ENCODE results near the gene TRAF1.

The TRAF1 gene

DNA sequence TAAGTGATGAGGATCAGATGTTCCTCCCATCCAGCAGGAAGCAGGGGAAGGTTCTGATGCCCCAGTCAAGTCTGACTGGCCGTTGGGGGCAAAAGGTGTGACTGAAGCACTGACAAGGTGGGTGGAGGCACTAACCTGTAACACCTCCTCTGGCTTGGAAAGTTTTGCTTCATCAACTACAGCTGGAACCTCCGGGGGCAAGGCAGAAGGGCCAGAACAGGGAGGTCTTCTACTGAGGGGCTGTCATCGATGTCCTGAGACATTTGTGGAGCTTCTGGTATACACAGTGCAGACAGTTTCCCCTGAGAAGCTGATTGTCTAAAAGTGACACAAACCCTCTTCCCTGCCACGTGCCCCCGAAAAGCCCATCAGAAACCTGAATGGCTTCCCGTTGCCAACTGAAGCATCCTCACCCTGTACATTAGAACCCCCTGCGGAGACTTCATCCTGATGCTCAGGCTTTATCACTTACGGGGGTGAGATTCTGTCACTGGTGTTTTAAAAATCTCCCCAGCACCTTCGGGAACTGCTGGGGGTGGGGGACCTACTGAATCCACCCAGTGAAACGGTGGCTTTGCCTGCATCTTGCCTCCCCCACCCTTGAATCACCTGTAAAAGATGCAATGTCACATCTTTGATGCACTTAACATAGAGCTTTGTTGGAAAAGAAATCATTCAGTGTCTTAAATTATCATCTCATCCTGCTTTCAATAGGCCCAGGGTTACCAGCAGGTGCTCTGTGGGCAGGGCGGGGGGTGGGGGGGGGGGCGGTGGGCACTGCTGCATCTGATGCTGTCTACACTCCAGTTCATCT, 24.6 kb downstream of the TRAF1 start:
- TF ChIP-seq, protein P1, sequence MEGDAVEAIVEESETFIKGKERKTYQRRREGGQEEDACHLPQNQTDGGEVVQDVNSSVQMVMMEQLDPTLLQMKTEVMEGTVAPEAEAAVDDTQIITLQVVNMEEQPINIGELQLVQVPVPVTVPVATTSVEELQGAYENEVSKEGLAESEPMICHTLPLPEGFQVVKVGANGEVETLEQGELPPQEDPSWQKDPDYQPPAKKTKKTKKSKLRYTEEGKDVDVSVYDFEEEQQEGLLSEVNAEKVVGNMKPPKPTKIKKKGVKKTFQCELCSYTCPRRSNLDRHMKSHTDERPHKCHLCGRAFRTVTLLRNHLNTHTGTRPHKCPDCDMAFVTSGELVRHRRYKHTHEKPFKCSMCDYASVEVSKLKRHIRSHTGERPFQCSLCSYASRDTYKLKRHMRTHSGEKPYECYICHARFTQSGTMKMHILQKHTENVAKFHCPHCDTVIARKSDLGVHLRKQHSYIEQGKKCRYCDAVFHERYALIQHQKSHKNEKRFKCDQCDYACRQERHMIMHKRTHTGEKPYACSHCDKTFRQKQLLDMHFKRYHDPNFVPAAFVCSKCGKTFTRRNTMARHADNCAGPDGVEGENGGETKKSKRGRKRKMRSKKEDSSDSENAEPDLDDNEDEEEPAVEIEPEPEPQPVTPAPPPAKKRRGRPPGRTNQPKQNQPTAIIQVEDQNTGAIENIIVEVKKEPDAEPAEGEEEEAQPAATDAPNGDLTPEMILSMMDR (IDR thresholded peaks at IDR 0.05; ENCODE audit: low read depth, low read length): no peak
- no peak overlapping the region for H3K4me3 ChIP-seq (replicated peaks in 1 of 2; ENCODE audit: low read depth in 2 of 2, low read length in 2 of 2)
- no peak for DNase-seq (ENCODE audit: low read depth in 2 of 2)

DNA sequence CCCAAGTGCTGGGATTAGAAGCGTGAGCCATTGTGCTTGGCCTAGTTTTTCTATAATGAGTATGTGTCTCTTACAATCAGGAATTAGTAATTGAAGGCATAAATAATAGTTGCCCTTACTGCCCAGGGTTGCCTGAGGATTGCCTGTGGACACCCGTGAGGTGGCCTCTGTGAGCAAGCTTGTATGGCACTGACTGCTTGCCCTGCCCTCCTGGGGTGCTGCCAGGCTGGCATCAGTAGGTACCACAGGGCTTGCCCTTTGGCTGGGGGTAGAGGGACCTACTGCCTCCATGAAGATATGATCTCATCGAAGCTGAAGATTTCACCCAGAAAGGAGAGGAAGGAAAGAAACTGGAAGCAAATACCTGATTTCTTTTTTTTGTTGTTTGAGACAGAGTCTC, 25.8 kb downstream of the TRAF1 start:
- TF ChIP-seq, protein P1 (IDR thresholded peaks at IDR 0.05; ENCODE audit: low read depth, low read length): no peak
- no peak for DNase-seq (ENCODE audit: low read depth in 2 of 2)

DNA sequence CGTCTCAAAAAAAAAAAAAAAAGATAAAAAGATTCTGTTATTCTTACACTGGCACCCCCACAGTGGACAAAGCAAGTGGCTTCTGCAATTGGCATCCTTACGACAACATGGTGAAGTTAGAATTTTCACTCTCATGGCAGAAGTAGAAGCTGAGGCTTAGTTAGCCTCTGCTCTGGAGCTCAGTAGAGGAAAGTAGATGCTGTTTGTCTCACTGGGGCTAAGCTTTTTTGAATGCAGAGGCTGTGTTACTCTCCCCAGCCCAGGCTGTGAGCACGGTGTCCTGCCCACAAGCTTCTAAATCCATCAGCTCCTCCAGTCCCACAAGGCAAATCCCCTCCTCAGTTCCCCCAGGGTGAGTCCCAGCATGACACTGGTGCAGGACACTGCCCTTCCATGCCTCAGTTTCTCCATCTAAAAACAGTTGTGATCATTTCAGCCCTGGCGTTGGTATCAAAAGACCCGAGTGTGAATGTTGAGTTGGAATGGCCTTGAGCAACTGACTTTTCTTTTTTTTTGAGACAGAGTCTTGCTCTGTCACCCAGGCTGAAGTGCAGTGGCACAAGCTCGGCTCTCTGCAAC, 27.0 kb downstream of the TRAF1 start:
- no peak for DNase-seq (ENCODE audit: low read depth in 2 of 2)
- no peak overlapping the region for H3K4me3 ChIP-seq (replicated peaks in 1 of 2; ENCODE audit: low read depth in 2 of 2, low read length in 2 of 2)
- TF ChIP-seq, protein P1 (IDR thresholded peaks at IDR 0.05; ENCODE audit: low read depth, low read length): no peak

More for the DNA sequence above, 25.8 kb downstream of the TRAF1 start:
- H3K4me3 ChIP-seq (replicated peaks in 1 of 2; ENCODE audit: low read depth in 2 of 2, low read length in 2 of 2): no peak overlapping the region

DNA sequence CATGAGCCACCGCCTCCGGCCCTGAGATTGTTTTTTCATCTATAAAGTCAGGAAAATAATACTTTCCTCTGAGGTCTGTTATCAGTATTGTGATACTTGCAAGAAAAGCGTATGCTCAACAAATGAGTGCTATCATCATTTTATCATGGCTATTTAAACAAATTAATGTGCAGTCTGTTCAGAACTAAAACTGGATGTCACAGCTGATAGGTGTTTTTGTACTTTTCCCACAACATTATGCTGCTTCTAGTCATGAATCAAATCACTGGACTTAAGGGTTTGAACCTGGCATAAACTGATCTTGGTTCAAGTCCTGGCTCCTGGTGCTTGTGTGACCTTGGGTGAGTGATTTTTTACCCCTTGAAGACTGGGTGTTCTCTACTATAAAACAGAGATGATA, 28.2 kb downstream of the TRAF1 start:
- TF ChIP-seq, protein P1 (IDR thresholded peaks at IDR 0.05; ENCODE audit: low read depth, low read length): no peak
- H3K4me3 ChIP-seq (replicated peaks in 1 of 2; ENCODE audit: low read depth in 2 of 2, low read length in 2 of 2): no peak overlapping the region
- DNase-seq (ENCODE audit: low read depth in 2 of 2): no peak

DNA sequence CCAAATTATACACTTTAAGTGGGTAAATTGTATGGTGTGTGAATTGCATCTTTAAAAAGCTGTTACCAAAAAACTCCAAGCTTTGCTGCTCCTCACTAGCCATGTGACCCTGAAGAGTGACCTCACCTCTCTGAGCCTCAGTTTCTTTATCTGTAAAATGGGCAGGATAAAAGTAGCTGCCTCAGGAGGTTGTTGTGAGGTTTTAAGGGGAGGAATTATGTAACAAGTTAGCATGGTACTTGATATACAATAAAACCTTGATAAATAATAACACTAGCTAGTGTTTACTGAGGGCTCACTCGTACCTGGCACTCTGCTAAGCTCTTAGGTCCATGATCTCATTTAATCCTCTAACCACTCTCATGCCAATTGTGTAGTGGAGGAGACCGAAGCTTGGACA, 30.6 kb downstream of the TRAF1 start:
- TF ChIP-seq, protein P1 (IDR thresholded peaks at IDR 0.05; ENCODE audit: low read depth, low read length): no peak
- DNase-seq (ENCODE audit: low read depth in 2 of 2): no peak
- H3K4me3 ChIP-seq (replicated peaks in 1 of 2; ENCODE audit: low read depth in 2 of 2, low read length in 2 of 2): no peak overlapping the region

DNA sequence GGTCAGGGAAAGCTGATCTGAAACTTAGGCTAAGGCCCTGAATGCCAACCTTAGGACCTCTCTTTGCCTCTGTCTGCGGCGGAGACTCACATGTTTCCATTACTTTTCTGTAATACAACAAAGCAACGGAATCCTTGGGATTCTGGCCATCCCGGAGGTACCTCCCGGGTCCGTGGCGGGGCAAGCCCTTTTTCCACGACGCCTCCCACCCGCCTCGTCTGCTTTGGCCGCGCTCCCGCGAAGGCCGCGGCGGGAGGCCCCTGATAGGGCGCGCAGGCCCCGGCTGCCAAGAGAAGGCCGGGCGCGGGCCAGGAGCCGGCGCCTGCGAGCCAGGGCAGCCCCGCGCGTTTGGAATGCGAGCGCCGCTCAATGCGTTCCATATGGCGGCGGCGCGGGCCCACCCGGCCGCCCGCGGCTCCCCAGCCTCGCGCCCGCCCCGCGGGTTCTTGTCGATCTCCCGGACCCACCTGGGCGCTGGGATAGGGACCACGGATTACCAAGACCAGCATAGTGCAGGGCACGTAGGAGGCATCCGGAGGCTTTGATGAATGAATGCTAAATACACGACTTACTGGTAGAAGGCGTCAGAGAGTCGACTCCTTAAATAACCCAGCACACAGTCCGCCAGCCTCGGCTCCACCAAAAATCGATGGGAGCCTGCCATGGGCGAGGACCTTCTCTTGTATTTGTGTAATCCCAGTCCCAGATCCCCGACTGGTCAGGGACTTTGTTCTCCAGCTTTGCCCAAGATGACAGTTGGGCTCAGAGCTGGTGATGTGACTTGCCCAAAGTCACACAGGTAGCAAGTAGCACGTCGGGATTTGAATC, 32.1 kb downstream of the TRAF1 start:
- TF ChIP-seq, protein P1 (IDR thresholded peaks at IDR 0.05; ENCODE audit: low read depth, low read length): no peak
- H3K4me3 ChIP-seq (replicated peaks in 1 of 2; ENCODE audit: low read depth in 2 of 2, low read length in 2 of 2): no peak overlapping the region
- DNase-seq (ENCODE audit: low read depth in 2 of 2): peak in 1 of 2 donors; percentile 66
